Calu3 (cell line): ENCODE results near the gene CTNNBIP1. TPM values are rescaled to one million over a fixed set of nuclear protein-coding genes. Genes with fewer than 3 reads are reported as not detected.

Experiments
- BruUV-seq: library from RNA; stranded (reverse); fragments of 400-500 nt; replicated peaks from 2 replicates; lab custom pipeline; 2021; lab: Mats Ljungman, UMichigan
- CTCF ChIA-PET: fragments of 300-600 bp; sonication (Branson Sonifier 250); formaldehyde crosslinking; loops from one replicate; lab custom pipeline; 2022; ENCODE audit warnings: antibody characterized with exemption; lab: Charles Lee
- DNase-seq: peaks from one replicate; pipeline ENCODE4 v3.0.0; 2022
- H3K27ac Mint-ChIP-seq: one replicate; pipeline ENCODE4 v1.8.0; 2022; ENCODE audit warnings: mixed read lengths; ENCODE audit not compliant: unreplicated experiment
- H3K27me3 Mint-ChIP-seq: one replicate; pipeline ENCODE4 v1.8.0; 2022; ENCODE audit warnings: mixed read lengths; ENCODE audit not compliant: unreplicated experiment
- H3K36me3 Mint-ChIP-seq: one replicate; pipeline ENCODE4 v1.8.0; 2022; ENCODE audit warnings: mild to moderate bottlenecking, moderate library complexity, mixed read lengths; ENCODE audit not compliant: insufficient read depth, unreplicated experiment
- H3K4me1 Mint-ChIP-seq: one replicate; pipeline ENCODE4 v1.8.0; 2022; ENCODE audit warnings: mild to moderate bottlenecking, low read depth, mixed read lengths; ENCODE audit not compliant: unreplicated experiment
- H3K4me3 Mint-ChIP-seq: one replicate; pipeline ENCODE4 v1.8.0; 2022; ENCODE audit warnings: mild to moderate bottlenecking, low read depth, moderate library complexity, mixed read lengths; ENCODE audit not compliant: unreplicated experiment
- H3K9me3 Mint-ChIP-seq: one replicate; pipeline ENCODE4 v1.8.0; 2022; ENCODE audit warnings: low read depth, mixed read lengths; ENCODE audit not compliant: unreplicated experiment
- CTCF ChIP-seq: fragments of 200-600 bp; IDR thresholded peaks from one replicate; pipeline ENCODE4 v1.8.0; 2022; ENCODE audit warnings: antibody characterized with exemption; ENCODE audit not compliant: unreplicated experiment
- intact Hi-C: fragments of 100-400 bp; cut with micrococcal nuclease; formaldehyde crosslinking; loops from one replicate; pipeline ENCODE4 v1.10.0; 2022; ENCODE audit not compliant: unreplicated experiment
- total RNA-seq: library from RNA; stranded (reverse); gene quantifications from 2 replicates; pipeline ENCODE4 v1.2.3, GENCODE V29; 2022

Gene CTNNBIP1
- total RNA-seq, 1 experiment from 2014 or later, result 11.8 TPM

GRCh38 chr1:9833632-9834031 is 76.4 kb downstream of the CTNNBIP1 start:
- DNase-seq, result no peak
- Mint-ChIP-seq H3K4me3 (no peak overlapping the region), H3K4me1 (no peaks in the 10 kb centered on the region), H3K9me3 (no peaks in the 10 kb centered on the region), H3K27me3 (no peaks in the 10 kb centered on the region), H3K36me3 (no peaks in the 10 kb centered on the region), H3K27ac (no peak overlapping the region)
- no TSS peak for BruUV-seq
- CTCF ChIA-PET, result interaction anchor here (0.8 kb wide), 1 partner anchor 15 kb away, joined by 3 read pairs; no protein-coding TSS in a partner anchor
- no peak for TF ChIP-seq CTCF
- intact Hi-C loops, result no loop called here

- Mint-ChIP-seq H3K4me1 (peaks cover 19% of the 10 kb centered on the region), H3K9me3 (no peaks in the 10 kb centered on the region), H3K27ac (no peak overlapping the region), H3K27me3 (no peaks in the 10 kb centered on the region), H3K36me3 (peaks cover 29% of the 10 kb centered on the region), H3K4me3 (no peak overlapping the region)
- peak; percentile 14 for TF ChIP-seq CTCF
- no TSS peak for BruUV-seq
- intact Hi-C loops, result loop anchor here (5.0 kb wide), 1 partner anchor 40 kb away; no protein-coding TSS in a partner anchor
- no peak for DNase-seq
- CTCF ChIA-PET, result interaction anchor here (0.7 kb wide), 1 partner anchor 62 kb away, joined by 5 read pairs; no protein-coding TSS in a partner anchor
Observed at GRCh38 chr1:9827558-9828185, 82.4 kb downstream of the CTNNBIP1 start.

GRCh38 chr1:9826616-9827015 is 83.5 kb downstream of the CTNNBIP1 start:
- no TSS peak for BruUV-seq
- H3K4me3 Mint-ChIP-seq, result no peak overlapping the region
- H3K4me1 Mint-ChIP-seq, result peaks cover 19% of the 10 kb centered on the region
- no peak for DNase-seq
- no peak for TF ChIP-seq CTCF
- intact Hi-C loops, result loop anchor here (5.0 kb wide), 1 partner anchor 41 kb away; no protein-coding TSS in a partner anchor
- H3K27me3 Mint-ChIP-seq, result no peaks in the 10 kb centered on the region
- peaks cover 35% of the 10 kb centered on the region for H3K36me3 Mint-ChIP-seq
- CTCF ChIA-PET, result interaction anchor here (0.7 kb wide), 1 partner anchor 61 kb away, joined by 5 read pairs; no protein-coding TSS in a partner anchor
- H3K9me3 Mint-ChIP-seq, result no peaks in the 10 kb centered on the region
- no peak overlapping the region for H3K27ac Mint-ChIP-seq

- Mint-ChIP-seq H3K4me3 (peak overlapping the region; percentile 77), H3K9me3 (no peaks in the 10 kb centered on the region), H3K27me3 (no peaks in the 10 kb centered on the region), H3K27ac (peak overlapping the region; percentile 79), H3K36me3 (peaks cover 35% of the 10 kb centered on the region), H3K4me1 (peaks cover 19% of the 10 kb centered on the region)
- DNase-seq, result no peak
- TSS peak; percentile 55 for BruUV-seq
- CTCF ChIA-PET, result interaction anchor here (0.5 to 0.7 kb wide), 2 partner anchors 41 to 199 kb away, joined by 3 to 4 read pairs; no protein-coding TSS in a partner anchor
- TF ChIP-seq CTCF, result no peak
- intact Hi-C loops, result loop anchor here (5.0 kb wide), 1 partner anchor 41 kb away; no protein-coding TSS in a partner anchor
Observed at GRCh38 chr1:9826087-9826486, 84.0 kb downstream of the CTNNBIP1 start.
